BJ (cell line): Measurements from ENCODE around the gene NHLRC4. TPM values are rescaled to one million over a fixed set of nuclear protein-coding genes. Genes with fewer than 3 reads are reported as not detected.
"Not testable (repeated sequence)": the region's sequence is repeated elsewhere in the genome, so short reads cannot be mapped to it uniquely, and the experiment has no call there.

Source experiments
- CTCF ChIA-PET: fragments of 350-600 bp; formaldehyde crosslinking; extraction: SDS; loops from one replicate; lab custom pipeline; 2021; ENCODE audit warnings: antibody characterized with exemption, inconsistent platforms; lab: Yijun Ruan, JAX
- POLR2A ChIA-PET: fragments of 300-600 bp; sonication (Branson Sonifier 250); formaldehyde crosslinking; extraction: SDS; loops from one replicate; lab custom pipeline; 2021; ENCODE audit warnings: antibody characterized with exemption; lab: Charles Lee
- DNase-seq: peaks from one replicate; pipeline ENCODE4 v3.0.0-alpha.2; 2011; ENCODE audit warnings: low read depth
- H3K27me3 ChIP-seq: 2 replicates; pipeline ENCODE4 v1.6.0; 2011; ENCODE audit warnings: low read length; ENCODE audit not compliant: control insufficient read depth, insufficient read depth
- H3K36me3 ChIP-seq: 2 replicates; pipeline ENCODE4 v1.5.1; 2011; ENCODE audit warnings: low read length; ENCODE audit not compliant: control insufficient read depth, insufficient read depth
- H3K4me3 ChIP-seq: 2 replicates; pipeline ENCODE4 v1.5.1; 2011; ENCODE audit warnings: low read depth, mild to moderate bottlenecking, control low read depth, low read length
- polyA plus RNA-seq: library from polyadenylated mRNA; depleted of rRNA; stranded (reverse); fragments of >200 nt; gene quantifications from 2 replicates; pipeline ENCODE4 v1.2.3, GENCODE V29; 2011
- TF ChIP-seq, protein P1 (sequence below): IDR thresholded peaks from 2 replicates; pipeline ENCODE4 v1.5.1; 2011; ENCODE audit warnings: low read depth, mild to moderate bottlenecking, control low read depth, inconsistent platforms, low read length, moderate library complexity; ENCODE audit not compliant: insufficient read depth

NHLRC4 gene
- polyA plus RNA-seq, 1 experiment: 0.66 TPM

DNA sequence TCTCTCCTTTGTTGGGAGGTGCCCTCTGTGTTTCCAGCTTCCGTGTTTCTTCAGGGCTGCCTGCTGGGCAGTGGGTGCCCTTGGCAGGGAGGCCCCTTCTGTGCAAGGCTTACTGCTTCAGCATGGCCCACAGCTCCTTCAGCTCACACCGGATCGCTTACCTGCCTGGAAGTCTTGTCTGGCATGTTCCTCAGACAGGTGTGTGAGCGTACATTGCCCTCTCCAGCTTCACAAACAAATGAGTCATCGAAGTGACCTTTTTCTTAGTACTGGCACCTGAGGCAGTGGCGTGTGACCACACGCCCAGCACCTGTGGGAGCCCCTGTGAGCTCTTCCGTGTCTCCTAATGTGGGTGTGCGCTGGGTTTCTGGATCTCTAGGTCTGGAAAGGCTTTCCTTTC, 26.6 kb downstream of the NHLRC4 start:
- ChIA-PET POLR2A (no interaction called here), CTCF (interaction anchor here (0.6 to 1.6 kb wide), 2 partner anchors 66 to 348 kb away, joined by 3 to 5 read pairs; no protein-coding TSS in a partner anchor)
- Histone ChIP-seq H3K27me3 (no peaks in the 10 kb centered on the region), H3K36me3 (peaks cover 8% of the 10 kb centered on the region; the same call in 1 of the 2 replicates), H3K4me3 (no peak overlapping the region)
- TF ChIP-seq, protein P1, sequence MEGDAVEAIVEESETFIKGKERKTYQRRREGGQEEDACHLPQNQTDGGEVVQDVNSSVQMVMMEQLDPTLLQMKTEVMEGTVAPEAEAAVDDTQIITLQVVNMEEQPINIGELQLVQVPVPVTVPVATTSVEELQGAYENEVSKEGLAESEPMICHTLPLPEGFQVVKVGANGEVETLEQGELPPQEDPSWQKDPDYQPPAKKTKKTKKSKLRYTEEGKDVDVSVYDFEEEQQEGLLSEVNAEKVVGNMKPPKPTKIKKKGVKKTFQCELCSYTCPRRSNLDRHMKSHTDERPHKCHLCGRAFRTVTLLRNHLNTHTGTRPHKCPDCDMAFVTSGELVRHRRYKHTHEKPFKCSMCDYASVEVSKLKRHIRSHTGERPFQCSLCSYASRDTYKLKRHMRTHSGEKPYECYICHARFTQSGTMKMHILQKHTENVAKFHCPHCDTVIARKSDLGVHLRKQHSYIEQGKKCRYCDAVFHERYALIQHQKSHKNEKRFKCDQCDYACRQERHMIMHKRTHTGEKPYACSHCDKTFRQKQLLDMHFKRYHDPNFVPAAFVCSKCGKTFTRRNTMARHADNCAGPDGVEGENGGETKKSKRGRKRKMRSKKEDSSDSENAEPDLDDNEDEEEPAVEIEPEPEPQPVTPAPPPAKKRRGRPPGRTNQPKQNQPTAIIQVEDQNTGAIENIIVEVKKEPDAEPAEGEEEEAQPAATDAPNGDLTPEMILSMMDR: no peak
- no peak for DNase-seq

- no peak for DNase-seq
- TF ChIP-seq, protein P1: no peak
- no peak overlapping the region for H3K4me3 ChIP-seq
- no peaks in the 10 kb centered on the region for H3K27me3 ChIP-seq
- peaks cover 8% of the 10 kb centered on the region; the same call in 1 of the 2 replicates for H3K36me3 ChIP-seq
- ChIA-PET CTCF (interaction anchor here (0.6 to 1.6 kb wide), 2 partner anchors 66 to 348 kb away, joined by 3 to 5 read pairs; no protein-coding TSS in a partner anchor), POLR2A (no interaction called here)
Measured at GRCh38 chr16:593807-594206, 27.0 kb downstream of the NHLRC4 start.

DNA sequence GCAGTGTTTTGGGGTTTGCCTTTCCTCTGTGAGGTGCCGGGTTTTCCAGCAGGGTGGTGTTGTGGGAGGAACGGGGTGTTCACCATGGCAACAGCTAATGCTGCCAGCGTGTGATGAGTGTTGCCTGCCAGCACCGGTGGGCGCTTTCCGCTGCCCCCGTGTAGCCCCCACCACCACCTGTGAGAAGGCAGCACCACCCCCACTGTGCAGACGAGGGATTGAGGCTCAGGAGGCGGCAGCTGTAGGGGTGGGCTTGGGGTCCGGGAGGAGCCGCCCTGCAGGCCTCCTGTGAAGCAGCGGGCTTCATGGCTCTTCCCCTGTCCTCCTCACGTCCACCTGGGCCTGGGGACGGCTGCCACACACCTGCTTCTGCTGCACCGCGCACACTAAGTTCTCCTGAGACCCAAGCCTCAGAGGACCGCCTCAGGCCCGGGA, 28.3 kb downstream of the NHLRC4 start:
- POLR2A ChIA-PET: no interaction called here
- CTCF ChIA-PET: no interaction called here
- no peak overlapping the region for H3K4me3 ChIP-seq
- DNase-seq: no peak
- H3K36me3 ChIP-seq: peaks cover 10% of the 10 kb centered on the region
- H3K27me3 ChIP-seq: no peaks in the 10 kb centered on the region
- TF ChIP-seq, protein P1: no peak

- ChIA-PET POLR2A (no interaction called here), CTCF (no interaction called here)
- H3K36me3 ChIP-seq: peaks cover 10% of the 10 kb centered on the region
Measured at GRCh38 chr16:595942-596735, 29.3 kb downstream of the NHLRC4 start.

GRCh38 chr16:596736-597060, 29.9 kb downstream of the NHLRC4 start:
- H3K36me3 ChIP-seq: peaks cover 10% of the 10 kb centered on the region
- POLR2A ChIA-PET: no interaction called here
- CTCF ChIA-PET: no interaction called here
- no peak overlapping the region for H3K4me3 ChIP-seq
- TF ChIP-seq, protein P1: no peak
- DNase-seq: no peak
- no peaks in the 10 kb centered on the region for H3K27me3 ChIP-seq

More at GRCh38 chr16:595942-596735, 29.3 kb downstream of the NHLRC4 start:
- no peaks in the 10 kb centered on the region for H3K27me3 ChIP-seq
- TF ChIP-seq, protein P1: no peak
- DNase-seq: no peak
- H3K4me3 ChIP-seq: no peak overlapping the region

GRCh38 chr16:597655-598054, 30.9 kb downstream of the NHLRC4 start:
- POLR2A ChIA-PET, DNase-seq, CTCF ChIA-PET, H3K27me3 ChIP-seq, H3K4me3 ChIP-seq: not testable (repeated sequence)
- H3K36me3 ChIP-seq: peaks cover 10% of the 10 kb centered on the region
